Neural cell (in vitro differentiated cells): ENCODE results near the gene MUC5B. TPM values are rescaled to one million over a fixed set of nuclear protein-coding genes. Genes with fewer than 3 reads are reported as not detected.

Source experiments
- H2AFZ ChIP-seq: fragments of 200-600, 300-800 bp; sonication (generic), shearing (Covaris generic); 2 replicates; pipeline ENCODE4 v1.6.0; 2014; ENCODE audit warnings: low read depth, mild to moderate bottlenecking, antibody characterized with exemption, low read length, moderate library complexity
- H3F3A ChIP-seq: fragments of 200-600 bp; shearing (Covaris generic); 2 replicates; pipeline ENCODE4 v1.6.1; 2016; ENCODE audit warnings: mild to moderate bottlenecking, moderate library complexity, mixed read lengths, antibody characterized with exemption, low read length; ENCODE audit not compliant: insufficient read depth, poor library complexity, severe bottlenecking
- H3K27ac ChIP-seq: fragments of 200-600, 300-800 bp; sonication (generic), shearing (Covaris generic); 2 replicates; pipeline ENCODE4 v1.5.1; 2014; ENCODE audit warnings: mild to moderate bottlenecking, low read length, moderate library complexity
- H3K27me3 ChIP-seq: fragments of 300-800, 200-600 bp; sonication (generic), shearing (Covaris generic); 2 replicates; pipeline ENCODE4 v1.6.0; 2014; ENCODE audit warnings: mild to moderate bottlenecking, low read depth, low read length, moderate library complexity; ENCODE audit not compliant: insufficient read depth
- H3K36me3 ChIP-seq: fragments of 300-800, 200-600 bp; sonication (generic), shearing (Covaris generic); 2 replicates; pipeline ENCODE4 v1.5.1; 2014; ENCODE audit warnings: mild to moderate bottlenecking, antibody characterized with exemption, low read length, moderate library complexity; ENCODE audit not compliant: insufficient read depth
- H3K4me2 ChIP-seq: fragments of 300-800, 200-600 bp; sonication (generic), shearing (Covaris generic); 2 replicates; pipeline ENCODE4 v1.6.0; 2014; ENCODE audit warnings: mild to moderate bottlenecking, low read length
- H3K4me3 ChIP-seq: fragments of 300-800, 200-600 bp; sonication (generic), shearing (Covaris generic); 2 replicates; pipeline ENCODE4 v1.5.1; 2014; ENCODE audit warnings: mild to moderate bottlenecking, low read length, moderate library complexity
- H3K79me2 ChIP-seq: fragments of 200-600 bp; shearing (Covaris generic); replicated peaks from 2 replicates; pipeline ENCODE4 v1.6.0; 2014; ENCODE audit warnings: mild to moderate bottlenecking, low read length, moderate library complexity; ENCODE audit not compliant: insufficient read depth
- H3K9ac ChIP-seq: fragments of 300-800, 200-600 bp; sonication (generic), shearing (Covaris generic); 2 replicates; pipeline ENCODE4 v1.6.1; 2016; ENCODE audit warnings: mild to moderate bottlenecking, low read length, mixed read lengths
- H3K9me2 ChIP-seq: fragments of 200-600 bp; shearing (Covaris generic); 2 replicates; pipeline ENCODE4 v1.6.1; 2016; ENCODE audit warnings: mild to moderate bottlenecking, low read length, mixed read lengths; ENCODE audit not compliant: insufficient read depth
- H3K9me3 ChIP-seq: fragments of 200-600, 300-800 bp; sonication (generic), shearing (Covaris generic); 2 replicates; pipeline ENCODE4 v1.6.1; 2016; ENCODE audit warnings: mild to moderate bottlenecking, mixed run types, low read length, moderate library complexity, mixed read lengths
- H4K20me1 ChIP-seq: fragments of 200-600 bp; shearing (Covaris generic); 2 replicates; pipeline ENCODE4 v1.6.1; 2016; ENCODE audit warnings: mild to moderate bottlenecking, mixed run types; ENCODE audit not compliant: insufficient read depth
- EP300 ChIP-seq: fragments of 450-650 bp; conservative IDR thresholded peaks from 2 replicates; pipeline ENCODE4 v1.6.1; 2014; ENCODE audit warnings: antibody characterized with exemption, mild to moderate bottlenecking, moderate library complexity; ENCODE audit not compliant: poor library complexity, severe bottlenecking
- EZH2 ChIP-seq: fragments of 200-600, 300-800 bp; shearing (Covaris generic), sonication (generic); IDR thresholded peaks from 2 replicates; pipeline ENCODE4 v1.6.1; 2014; ENCODE audit warnings: antibody characterized with exemption, low read length, borderline replicate concordance, mild to moderate bottlenecking; ENCODE audit not compliant: insufficient read depth, poor library complexity, severe bottlenecking
- MXI1 ChIP-seq: fragments of 450-650 bp; conservative IDR thresholded peaks from 2 replicates; pipeline ENCODE4 v1.6.1; 2014; ENCODE audit warnings: antibody characterized with exemption, mild to moderate bottlenecking; ENCODE audit not compliant: poor library complexity, severe bottlenecking
- POLR2AphosphoS5 ChIP-seq: IDR thresholded peaks from 2 replicates; pipeline ENCODE4 v1.6.1; 2012
- RAD21 ChIP-seq: fragments of 450-650 bp; conservative IDR thresholded peaks from 2 replicates; pipeline ENCODE4 v1.6.1; 2014; ENCODE audit warnings: antibody characterized with exemption, mild to moderate bottlenecking, moderate library complexity
- SMC3 ChIP-seq: fragments of 450-650 bp; conservative IDR thresholded peaks from 2 replicates; pipeline ENCODE4 v1.6.1; 2014; ENCODE audit warnings: antibody characterized with exemption, mild to moderate bottlenecking, moderate library complexity; ENCODE audit not compliant: poor library complexity
- TAF1 ChIP-seq: IDR thresholded peaks from 2 replicates; pipeline ENCODE4 v1.6.1; 2012; ENCODE audit warnings: low read depth
- polyA plus RNA-seq: library from polyadenylated mRNA; depleted of rRNA; stranded (reverse); fragments of >200 nt; gene quantifications from 2 replicates; pipeline ENCODE4 v1.2.3, GENCODE V29; 2014
- TF ChIP-seq, protein P1 (sequence below): IDR thresholded peaks from 2 replicates; pipeline ENCODE4 v1.6.1; 2012; ENCODE audit warnings: borderline replicate concordance
- TF ChIP-seq, protein P2 (sequence below): fragments of 450-650 bp; IDR thresholded peaks from 2 replicates; pipeline ENCODE4 v1.5.1; 2014; ENCODE audit warnings: antibody characterized with exemption, mild to moderate bottlenecking, moderate library complexity; ENCODE audit not compliant: poor library complexity, severe bottlenecking

Gene MUC5B
- polyA plus RNA-seq, 1 donor from 2014 or later, result not detected

GRCh38 chr11:1305063-1305495 lies 82.2 kb downstream of the MUC5B start:
- H3F3A ChIP-seq, result no peaks in the 10 kb centered on the region
- H2AFZ ChIP-seq, result no peak overlapping the region
- no peaks in the 10 kb centered on the region for H3K27me3 ChIP-seq
- H3K36me3 ChIP-seq, result peaks cover 5% of the 10 kb centered on the region
- no peak overlapping the region for H3K27ac ChIP-seq
- H3K9me3 ChIP-seq, result no peaks in the 10 kb centered on the region
- no peak overlapping the region for H3K9ac ChIP-seq
- H3K79me2 ChIP-seq, result peaks cover 42% of the 10 kb centered on the region
- H3K4me2 ChIP-seq, result no peak overlapping the region
- no peaks in the 10 kb centered on the region for H4K20me1 ChIP-seq
- TF ChIP-seq MXI1, result no peak
- TF ChIP-seq POLR2AphosphoS5, result no peak
- TF ChIP-seq, protein P1, sequence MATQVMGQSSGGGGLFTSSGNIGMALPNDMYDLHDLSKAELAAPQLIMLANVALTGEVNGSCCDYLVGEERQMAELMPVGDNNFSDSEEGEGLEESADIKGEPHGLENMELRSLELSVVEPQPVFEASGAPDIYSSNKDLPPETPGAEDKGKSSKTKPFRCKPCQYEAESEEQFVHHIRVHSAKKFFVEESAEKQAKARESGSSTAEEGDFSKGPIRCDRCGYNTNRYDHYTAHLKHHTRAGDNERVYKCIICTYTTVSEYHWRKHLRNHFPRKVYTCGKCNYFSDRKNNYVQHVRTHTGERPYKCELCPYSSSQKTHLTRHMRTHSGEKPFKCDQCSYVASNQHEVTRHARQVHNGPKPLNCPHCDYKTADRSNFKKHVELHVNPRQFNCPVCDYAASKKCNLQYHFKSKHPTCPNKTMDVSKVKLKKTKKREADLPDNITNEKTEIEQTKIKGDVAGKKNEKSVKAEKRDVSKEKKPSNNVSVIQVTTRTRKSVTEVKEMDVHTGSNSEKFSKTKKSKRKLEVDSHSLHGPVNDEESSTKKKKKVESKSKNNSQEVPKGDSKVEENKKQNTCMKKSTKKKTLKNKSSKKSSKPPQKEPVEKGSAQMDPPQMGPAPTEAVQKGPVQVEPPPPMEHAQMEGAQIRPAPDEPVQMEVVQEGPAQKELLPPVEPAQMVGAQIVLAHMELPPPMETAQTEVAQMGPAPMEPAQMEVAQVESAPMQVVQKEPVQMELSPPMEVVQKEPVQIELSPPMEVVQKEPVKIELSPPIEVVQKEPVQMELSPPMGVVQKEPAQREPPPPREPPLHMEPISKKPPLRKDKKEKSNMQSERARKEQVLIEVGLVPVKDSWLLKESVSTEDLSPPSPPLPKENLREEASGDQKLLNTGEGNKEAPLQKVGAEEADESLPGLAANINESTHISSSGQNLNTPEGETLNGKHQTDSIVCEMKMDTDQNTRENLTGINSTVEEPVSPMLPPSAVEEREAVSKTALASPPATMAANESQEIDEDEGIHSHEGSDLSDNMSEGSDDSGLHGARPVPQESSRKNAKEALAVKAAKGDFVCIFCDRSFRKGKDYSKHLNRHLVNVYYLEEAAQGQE, result no peak
- TF ChIP-seq, protein P2, sequence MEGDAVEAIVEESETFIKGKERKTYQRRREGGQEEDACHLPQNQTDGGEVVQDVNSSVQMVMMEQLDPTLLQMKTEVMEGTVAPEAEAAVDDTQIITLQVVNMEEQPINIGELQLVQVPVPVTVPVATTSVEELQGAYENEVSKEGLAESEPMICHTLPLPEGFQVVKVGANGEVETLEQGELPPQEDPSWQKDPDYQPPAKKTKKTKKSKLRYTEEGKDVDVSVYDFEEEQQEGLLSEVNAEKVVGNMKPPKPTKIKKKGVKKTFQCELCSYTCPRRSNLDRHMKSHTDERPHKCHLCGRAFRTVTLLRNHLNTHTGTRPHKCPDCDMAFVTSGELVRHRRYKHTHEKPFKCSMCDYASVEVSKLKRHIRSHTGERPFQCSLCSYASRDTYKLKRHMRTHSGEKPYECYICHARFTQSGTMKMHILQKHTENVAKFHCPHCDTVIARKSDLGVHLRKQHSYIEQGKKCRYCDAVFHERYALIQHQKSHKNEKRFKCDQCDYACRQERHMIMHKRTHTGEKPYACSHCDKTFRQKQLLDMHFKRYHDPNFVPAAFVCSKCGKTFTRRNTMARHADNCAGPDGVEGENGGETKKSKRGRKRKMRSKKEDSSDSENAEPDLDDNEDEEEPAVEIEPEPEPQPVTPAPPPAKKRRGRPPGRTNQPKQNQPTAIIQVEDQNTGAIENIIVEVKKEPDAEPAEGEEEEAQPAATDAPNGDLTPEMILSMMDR, result no peak
- no peak for TF ChIP-seq EZH2
- TF ChIP-seq TAF1, result no peak
- TF ChIP-seq RAD21, result no peak
- no peak for TF ChIP-seq EP300
- TF ChIP-seq SMC3, result no peak
- no peaks in the 10 kb centered on the region for H3K9me2 ChIP-seq
- H3K4me3 ChIP-seq, result no peak overlapping the region

DNA sequence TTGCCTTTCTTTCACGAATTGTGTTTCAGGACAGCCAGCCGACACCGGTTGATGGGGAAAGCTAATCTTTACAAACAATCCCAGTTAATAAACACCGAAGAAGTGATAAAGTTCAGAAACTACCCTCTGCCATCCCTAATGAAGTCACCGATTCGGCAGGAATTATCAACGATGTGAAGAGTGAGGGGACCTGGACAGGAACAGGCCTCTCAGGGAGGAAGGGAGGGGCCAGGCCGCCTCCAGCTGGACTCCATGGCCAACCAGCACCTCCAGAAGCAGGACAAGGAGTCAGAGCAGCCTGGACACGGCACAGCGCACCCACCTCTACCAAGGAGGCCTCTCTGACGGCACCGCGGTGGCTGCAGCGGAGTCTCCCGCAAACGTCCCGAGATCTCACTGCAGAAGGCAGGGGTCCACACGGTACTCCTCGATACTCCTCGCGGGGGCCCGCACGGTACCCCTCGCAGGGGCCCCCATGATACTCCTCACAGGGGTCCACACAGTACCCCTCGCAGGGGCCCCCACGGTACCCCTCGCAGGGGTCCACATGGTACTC lies 82.7 kb downstream of the MUC5B start:
- Histone ChIP-seq H3K27ac (no peak overlapping the region), H3K9ac (no peak overlapping the region)

More for the DNA sequence above, 82.7 kb downstream of the MUC5B start:
- no peaks in the 10 kb centered on the region for H3F3A ChIP-seq
- H3K9me2 ChIP-seq, result no peaks in the 10 kb centered on the region
- TF ChIP-seq EP300, result no peak
- no peak for TF ChIP-seq SMC3
- TF ChIP-seq EZH2, result no peak
- TF ChIP-seq, protein P1, result no peak
- TF ChIP-seq, protein P2, result no peak
- no peak for TF ChIP-seq POLR2AphosphoS5
- no peaks in the 10 kb centered on the region for H4K20me1 ChIP-seq
- no peak overlapping the region for H2AFZ ChIP-seq
- peaks cover 5% of the 10 kb centered on the region for H3K36me3 ChIP-seq
- no peak overlapping the region for H3K4me2 ChIP-seq
- H3K4me3 ChIP-seq, result no peak overlapping the region
- H3K79me2 ChIP-seq, result peaks cover 41% of the 10 kb centered on the region
- H3K27me3 ChIP-seq, result no peaks in the 10 kb centered on the region
- H3K9me3 ChIP-seq, result no peaks in the 10 kb centered on the region
